GM18511 (cell line): Measurements from ENCODE around the gene PTPRN2.

ENCODE experiments used
- ATAC-seq: cut with Tn5 transposase; IDR thresholded peaks from one replicate; pipeline ENCODE4 v1.9.1; 2021; ENCODE audit warnings: mild to moderate bottlenecking, moderate library complexity; ENCODE audit not compliant: unreplicated experiment

Gene PTPRN2

DNA sequence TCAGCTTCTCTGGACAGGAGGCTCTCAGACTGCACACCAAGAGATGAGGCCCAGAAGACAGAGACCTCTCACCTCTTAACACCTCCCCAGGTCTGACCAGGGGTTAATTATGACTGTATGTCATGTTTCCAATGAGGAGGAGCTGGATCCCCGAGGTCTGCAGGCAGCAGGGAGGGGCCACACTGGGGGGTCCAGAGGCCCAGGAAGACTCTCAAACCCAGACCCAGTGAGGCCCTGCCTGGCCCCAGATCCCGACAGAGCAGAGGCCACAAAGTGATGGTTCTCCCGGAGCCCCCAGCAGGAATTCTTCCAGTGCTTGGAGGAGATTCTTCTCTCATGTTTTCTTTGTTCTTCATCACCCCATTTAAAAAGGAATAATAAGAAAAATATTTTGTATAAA is 28.8 kb downstream of the PTPRN2 start:
- no peak for ATAC-seq

- ATAC-seq: no peak
These were observed 30.2 kb downstream of the PTPRN2 start for GRCh38 chr7:158557441-158557755.

GRCh38 chr7:158556721-158557440 is 30.7 kb downstream of the PTPRN2 start:
- no peak for ATAC-seq

DNA sequence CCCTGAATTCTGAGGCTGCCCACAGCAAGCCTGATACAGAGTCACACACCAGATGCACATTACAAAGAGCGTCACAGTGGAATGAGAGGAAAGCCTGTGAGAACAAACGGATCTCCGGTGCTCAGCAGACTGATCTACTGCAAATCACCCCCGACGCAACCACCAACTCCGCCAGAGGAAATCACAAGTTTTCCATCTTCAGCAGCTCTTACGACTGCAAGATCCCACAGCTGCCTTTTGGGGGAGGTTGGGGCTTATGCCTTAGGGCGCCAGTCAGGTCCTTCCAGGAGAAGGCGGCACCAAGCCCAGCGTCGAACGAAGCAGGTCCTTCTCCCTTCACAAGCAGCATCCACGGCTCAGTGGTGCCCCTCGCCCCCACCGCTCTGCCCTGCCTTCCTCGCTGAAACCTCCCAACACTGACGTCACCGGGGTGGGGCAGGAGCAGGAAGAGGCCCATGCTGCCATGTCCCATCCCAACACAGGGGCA is 32.5 kb downstream of the PTPRN2 start:
- ATAC-seq: no peak

DNA sequence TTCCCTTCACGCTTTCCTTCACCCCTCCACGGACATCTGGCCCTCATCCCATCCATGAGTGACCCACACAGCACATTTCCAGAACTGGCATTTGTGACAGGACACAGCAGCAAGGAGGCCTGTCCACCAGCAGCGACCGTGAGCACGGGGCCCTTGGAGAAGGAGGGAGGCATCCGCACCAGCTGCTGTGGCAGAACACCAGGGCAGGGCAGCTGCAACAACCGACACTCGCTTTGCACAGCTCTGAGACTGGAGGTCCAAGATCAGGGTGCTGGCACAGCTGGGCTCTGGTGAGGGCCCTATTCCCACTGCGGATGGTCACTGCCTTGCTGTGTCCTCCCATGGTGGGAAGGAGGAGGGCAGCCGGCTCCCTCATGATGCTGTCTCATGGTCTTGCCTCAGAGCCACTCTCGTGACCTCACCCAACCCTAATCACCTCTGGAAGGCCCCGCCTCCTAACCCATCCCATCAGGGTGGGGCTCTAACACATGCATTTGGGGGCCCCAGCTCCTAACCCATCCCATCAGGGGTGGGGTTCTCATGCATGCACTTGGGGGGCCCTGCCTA is 36.7 kb downstream of the PTPRN2 start:
- ATAC-seq: no peak

GRCh38 chr7:158550394-158550700 is 37.3 kb downstream of the PTPRN2 start:
- ATAC-seq: no peak

DNA sequence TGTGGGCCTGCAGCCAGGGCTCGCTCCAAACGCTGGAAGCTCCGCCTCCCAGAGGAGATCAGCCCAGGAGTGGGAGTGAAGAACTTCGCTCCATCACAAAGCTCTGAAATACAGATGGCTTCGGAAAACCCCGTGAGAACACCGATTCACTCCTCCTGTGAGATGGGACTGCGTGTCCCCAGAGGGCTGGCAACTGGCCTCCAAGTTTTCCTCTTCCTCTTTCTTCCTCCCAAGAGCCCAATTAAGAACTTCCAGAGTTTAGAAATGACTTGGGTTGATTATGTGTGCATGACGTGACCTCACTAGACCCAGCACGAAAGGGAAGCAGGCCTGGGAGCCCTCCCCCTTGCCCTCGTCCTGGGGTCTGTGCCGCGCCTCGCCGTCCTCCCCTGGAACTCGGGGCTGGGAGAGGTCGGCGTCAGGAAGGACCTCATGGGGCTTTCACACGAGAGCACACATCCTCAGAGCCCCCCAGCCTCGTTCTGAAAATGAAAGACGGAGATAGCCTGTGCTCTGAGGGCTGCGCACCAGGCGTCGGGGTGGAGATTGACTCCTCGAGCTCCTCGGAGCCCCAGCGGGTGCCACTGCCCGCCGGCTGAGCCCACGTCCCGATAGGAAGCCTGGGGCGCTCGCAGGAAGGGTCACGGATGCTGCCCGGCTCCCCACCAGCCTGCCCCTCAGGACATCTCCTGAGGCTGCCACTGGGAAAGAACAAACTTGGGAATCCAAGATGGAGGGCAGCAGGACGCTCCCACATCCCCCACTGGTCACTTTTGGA is 37.8 kb downstream of the PTPRN2 start:
- no peak for ATAC-seq

DNA sequence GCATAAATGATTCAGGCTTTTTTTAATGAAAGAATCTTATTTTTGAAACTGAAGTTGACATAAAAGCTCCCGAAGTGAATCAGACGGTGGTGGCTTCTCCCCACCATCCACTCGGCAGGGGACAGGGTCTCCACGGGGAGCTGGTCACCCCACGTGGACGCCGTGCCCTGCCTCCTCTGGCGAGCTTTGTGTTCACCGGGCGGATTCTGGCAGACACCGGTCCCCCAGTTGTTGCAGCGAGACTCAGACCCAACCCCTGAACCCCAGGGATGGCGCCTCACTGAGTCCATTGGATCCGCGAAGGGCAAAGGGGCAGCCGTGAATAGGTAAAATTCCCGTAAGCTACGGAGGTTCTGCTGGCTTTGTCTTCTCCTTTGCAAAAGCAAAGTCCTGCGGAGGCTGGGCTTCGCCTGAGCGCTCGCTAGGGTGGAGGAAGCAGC is 38.4 kb downstream of the PTPRN2 start:
- no peak for ATAC-seq

DNA sequence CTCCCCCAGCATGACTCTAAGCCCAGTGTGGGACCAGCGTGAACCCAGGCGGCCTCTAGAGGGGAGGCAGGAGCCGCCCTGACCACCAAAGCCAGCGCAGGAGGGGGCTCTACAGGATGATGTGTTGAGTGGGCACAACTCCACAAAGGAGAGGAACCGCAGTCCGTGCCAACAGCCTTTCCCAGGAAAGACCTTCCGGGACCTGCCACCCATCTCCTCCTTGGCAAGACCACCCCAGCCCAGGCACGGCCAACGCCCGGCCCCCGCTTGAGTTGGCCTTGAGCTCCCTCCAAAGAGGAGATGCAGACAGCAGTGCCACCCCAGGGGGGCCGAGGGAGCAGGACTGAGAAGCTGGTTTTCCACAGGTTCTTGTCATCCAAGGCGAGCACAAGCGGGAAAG is 38.9 kb downstream of the PTPRN2 start:
- no peak for ATAC-seq

GRCh38 chr7:158547817-158548216 is 39.8 kb downstream of the PTPRN2 start:
- ATAC-seq: no peak

DNA sequence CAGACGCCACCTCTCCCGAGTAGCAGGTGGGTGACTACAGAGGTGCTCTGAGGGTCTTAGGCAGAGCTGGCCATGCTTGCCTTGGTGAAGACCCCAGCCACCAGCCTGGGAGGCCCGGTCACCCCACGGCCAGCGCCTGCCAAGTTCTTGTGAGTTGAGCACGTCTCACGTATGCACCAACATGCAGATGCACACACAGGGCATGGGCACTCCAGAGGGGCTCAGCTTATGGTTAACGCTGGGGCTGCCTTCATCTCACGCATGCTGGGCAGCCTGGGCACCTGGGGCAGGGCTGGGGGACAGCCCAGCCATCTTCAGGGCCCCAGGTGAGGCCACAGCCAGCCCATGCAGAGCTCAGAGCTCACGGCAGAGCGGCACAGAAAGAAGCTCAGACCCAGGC is 41.0 kb downstream of the PTPRN2 start:
- no peak for ATAC-seq

DNA sequence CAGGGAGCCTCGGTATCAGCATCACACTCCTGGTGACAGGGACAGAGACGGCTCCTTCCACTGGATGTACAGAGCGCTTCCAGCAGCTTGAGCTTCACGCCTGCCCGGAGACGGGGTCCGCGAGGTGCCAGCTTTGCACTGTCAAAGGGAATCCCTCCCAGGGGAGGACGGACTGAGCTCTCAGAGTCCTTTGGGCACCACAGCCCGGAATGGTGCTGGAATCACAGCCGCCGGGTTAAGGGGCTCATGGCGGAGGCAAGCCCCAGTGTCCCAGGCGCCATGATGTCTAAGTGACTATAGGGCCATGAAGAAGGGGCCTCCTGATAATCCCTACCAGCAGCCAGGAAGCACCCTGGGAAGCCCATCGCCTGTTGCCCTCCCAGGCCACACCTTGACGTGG is 41.4 kb downstream of the PTPRN2 start:
- ATAC-seq: no peak

DNA sequence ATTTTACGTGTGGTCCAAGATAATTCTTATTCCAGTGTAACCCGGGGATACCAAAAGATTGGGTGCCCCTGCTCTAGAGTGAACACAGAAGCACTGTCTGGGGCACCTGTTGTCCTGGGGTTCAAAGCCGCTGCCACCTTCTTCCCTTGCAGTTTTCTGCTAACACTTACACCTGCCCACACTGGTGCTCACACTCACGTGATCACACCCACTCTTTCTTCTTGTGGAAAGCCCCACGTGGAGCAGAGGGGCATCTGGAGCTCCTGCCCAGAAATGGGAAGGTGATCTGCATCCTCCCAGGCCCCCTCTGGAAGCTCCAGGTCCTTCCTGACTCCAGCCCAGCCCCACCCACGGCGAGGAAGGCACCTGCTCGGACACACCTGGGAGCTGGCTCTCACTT is 42.9 kb downstream of the PTPRN2 start:
- no peak for ATAC-seq

GRCh38 chr7:158543840-158544239 is 43.8 kb downstream of the PTPRN2 start:
- ATAC-seq: no peak

DNA sequence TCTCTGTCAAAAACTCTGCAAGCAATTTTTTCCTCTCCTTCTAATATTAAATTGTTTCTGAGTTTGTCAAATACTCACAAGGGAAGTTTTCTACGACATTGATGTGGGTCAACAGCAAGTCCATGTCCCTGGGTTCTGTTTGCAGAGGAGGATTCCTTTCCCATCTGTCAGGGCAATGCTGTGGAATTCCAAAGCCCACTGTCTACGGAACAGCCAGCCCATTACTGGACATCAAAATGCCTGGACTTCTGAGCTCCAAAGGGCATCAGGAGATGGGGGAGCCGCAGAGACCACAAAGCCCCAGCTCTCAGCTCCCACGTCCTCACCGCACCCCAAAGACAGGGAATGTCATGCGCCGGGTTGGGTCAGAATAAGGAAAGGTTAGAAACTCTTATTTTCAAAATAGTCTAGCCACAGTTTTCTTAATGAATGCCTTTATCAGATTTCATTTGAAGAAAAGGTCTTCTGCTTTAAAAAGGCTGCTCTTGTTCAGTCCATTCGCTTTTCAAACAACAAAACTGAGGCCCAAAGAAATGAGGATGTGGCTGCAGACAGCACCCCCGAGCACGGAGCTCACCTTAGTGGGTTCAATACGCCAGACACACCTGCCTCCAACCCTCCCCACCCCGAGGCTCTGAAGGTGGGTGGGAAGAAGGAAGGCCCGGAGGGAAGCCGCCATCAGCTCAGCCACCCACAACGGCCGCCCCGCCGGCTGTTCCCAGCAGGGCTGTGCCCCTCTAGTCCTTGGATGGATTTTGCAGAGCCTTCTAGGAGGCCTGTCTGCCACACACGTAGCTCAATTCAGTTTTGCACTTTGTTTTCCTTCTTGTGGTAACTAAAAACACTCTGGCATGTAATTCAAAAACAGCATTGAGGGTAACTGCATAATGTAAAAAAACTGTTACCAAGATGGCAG is 44.7 kb downstream of the PTPRN2 start:
- no peak for ATAC-seq

GRCh38 chr7:158541346-158542010 is 46.1 kb downstream of the PTPRN2 start:
- ATAC-seq: peak; percentile 80

- no peak for ATAC-seq
These were observed 47.9 kb downstream of the PTPRN2 start for GRCh38 chr7:158539711-158540146.

GRCh38 chr7:158538156-158538946 is 49.3 kb downstream of the PTPRN2 start:
- ATAC-seq: no peak

GRCh38 chr7:158537516-158537882 is 50.1 kb downstream of the PTPRN2 start:
- ATAC-seq: no peak
